HL-60 (cell line): ENCODE measurements around the gene TPCN2.

ENCODE experiments used
- POLR2AphosphoS5 ChIP-seq: IDR thresholded peaks from 2 replicates; pipeline ENCODE4 v1.6.1; 2012; ENCODE audit warnings: low read depth
- TF ChIP-seq, protein P1 (sequence below): IDR thresholded peaks from one replicate; pipeline ENCODE4 v1.5.1; 2011; ENCODE audit warnings: low read length, control low read depth, inconsistent platforms; ENCODE audit not compliant: insufficient read depth

DNA sequence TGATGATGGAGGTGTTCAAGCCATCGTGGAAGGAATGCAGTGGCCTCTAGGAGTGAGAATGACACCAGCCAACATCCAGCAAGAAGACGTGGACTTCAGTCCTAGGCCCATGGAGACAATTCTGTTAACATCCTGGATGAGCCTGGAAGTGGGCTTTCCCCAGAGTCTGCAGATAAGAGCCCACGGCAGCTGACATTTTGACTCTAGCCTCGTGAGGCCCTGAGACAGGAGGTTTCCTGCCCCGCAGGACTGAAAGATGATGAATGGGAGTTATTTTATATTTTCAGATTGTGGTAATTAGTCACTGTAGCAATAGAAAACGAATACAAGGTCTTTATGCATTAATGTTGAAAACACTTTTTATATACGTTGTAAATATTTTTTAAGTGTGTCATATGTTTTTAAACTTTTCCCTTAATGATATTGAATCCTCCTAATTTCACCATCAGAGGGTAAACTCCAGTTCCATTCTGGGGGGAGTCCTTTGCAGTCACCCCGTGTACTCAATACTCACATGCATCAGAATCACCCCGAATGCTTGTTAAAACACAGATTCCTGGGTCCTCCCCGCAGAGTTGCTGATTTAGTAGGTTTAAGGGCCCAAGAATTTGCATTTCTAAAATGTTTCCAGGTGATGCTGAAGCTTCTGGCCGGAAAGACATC lies 570 bp upstream of the TPCN2 start:
- TF ChIP-seq, protein P1, sequence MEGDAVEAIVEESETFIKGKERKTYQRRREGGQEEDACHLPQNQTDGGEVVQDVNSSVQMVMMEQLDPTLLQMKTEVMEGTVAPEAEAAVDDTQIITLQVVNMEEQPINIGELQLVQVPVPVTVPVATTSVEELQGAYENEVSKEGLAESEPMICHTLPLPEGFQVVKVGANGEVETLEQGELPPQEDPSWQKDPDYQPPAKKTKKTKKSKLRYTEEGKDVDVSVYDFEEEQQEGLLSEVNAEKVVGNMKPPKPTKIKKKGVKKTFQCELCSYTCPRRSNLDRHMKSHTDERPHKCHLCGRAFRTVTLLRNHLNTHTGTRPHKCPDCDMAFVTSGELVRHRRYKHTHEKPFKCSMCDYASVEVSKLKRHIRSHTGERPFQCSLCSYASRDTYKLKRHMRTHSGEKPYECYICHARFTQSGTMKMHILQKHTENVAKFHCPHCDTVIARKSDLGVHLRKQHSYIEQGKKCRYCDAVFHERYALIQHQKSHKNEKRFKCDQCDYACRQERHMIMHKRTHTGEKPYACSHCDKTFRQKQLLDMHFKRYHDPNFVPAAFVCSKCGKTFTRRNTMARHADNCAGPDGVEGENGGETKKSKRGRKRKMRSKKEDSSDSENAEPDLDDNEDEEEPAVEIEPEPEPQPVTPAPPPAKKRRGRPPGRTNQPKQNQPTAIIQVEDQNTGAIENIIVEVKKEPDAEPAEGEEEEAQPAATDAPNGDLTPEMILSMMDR = no peak
- TF ChIP-seq POLR2AphosphoS5 = no peak
